SU-DHL-6 (cell line): Measurements from ENCODE around the gene LMAN2L.

Experiments used
- EZH2phosphoT487 ChIP-seq: fragments of 200-600 bp; sonication (generic), shearing (Covaris generic); conservative IDR thresholded peaks from 2 replicates; pipeline ENCODE4 v1.6.1; 2018; ENCODE audit warnings: mild to moderate bottlenecking, antibody characterized with exemption, low read length, moderate library complexity, mixed read lengths
- TF ChIP-seq, protein P1 (sequence below): fragments of 200-600 bp; sonication (generic); IDR thresholded peaks from one replicate; pipeline ENCODE4 v1.5.1; 2017; ENCODE audit warnings: antibody characterized with exemption, mild to moderate bottlenecking, low read length, moderate library complexity; ENCODE audit not compliant: insufficient read depth, poor library complexity, severe bottlenecking

DNA sequence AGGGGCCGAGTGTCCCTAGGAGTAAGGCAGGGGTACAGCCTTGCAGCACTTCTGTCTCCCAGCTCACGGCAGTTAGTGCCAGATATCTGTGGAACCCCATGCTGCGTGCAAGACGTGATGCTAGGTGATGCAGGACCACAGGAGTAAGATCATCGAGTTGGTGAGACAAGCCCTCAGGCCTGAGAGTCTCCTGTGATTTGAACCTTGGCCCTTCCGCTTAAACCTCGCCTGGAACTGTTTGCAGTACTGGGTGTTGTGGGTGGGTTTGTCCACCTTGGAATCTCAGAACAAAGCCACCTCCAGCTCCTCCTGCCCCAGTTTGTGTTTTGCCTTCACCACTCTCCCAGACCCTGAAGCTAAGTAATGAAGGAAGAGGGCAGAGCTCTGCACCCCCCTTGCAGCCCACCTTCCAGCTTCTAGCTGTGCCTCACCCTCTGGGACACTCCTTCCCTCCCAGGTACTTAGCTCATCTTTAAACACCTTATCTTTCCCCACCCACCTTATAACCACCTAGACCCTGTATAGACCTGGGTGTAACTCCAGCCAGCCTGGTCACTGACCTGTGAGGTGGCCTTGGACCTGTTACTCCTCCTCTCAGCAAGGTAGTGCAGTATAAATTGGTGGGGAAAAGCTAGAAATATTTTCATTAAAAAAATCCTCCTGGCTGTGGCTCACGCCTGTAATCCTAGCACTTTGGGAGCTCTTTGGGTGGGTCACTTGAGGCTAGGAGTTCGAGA, 27.4 kb upstream of the LMAN2L start:
- TF ChIP-seq, protein P1, sequence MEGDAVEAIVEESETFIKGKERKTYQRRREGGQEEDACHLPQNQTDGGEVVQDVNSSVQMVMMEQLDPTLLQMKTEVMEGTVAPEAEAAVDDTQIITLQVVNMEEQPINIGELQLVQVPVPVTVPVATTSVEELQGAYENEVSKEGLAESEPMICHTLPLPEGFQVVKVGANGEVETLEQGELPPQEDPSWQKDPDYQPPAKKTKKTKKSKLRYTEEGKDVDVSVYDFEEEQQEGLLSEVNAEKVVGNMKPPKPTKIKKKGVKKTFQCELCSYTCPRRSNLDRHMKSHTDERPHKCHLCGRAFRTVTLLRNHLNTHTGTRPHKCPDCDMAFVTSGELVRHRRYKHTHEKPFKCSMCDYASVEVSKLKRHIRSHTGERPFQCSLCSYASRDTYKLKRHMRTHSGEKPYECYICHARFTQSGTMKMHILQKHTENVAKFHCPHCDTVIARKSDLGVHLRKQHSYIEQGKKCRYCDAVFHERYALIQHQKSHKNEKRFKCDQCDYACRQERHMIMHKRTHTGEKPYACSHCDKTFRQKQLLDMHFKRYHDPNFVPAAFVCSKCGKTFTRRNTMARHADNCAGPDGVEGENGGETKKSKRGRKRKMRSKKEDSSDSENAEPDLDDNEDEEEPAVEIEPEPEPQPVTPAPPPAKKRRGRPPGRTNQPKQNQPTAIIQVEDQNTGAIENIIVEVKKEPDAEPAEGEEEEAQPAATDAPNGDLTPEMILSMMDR: no peak
- TF ChIP-seq EZH2phosphoT487: no peak
